Stimulated activated CD8-positive, alpha-beta memory T cell treated with anti-CD3 and anti-CD28 coated beads, Interleukin-12 subunit alpha, Interleukin-12 subunit beta, amount 100 ng/mL, for 4 hours (primary cell): ENCODE measurements around the gene PLSCR1.
A peak's percentile ranks its signal among the peaks of the same experiment; 100 is the strongest.

Source experiments
- DNase-seq: peaks from one replicate; pipeline ENCODE4 v3.0.0-alpha.2; 2020; ENCODE audit warnings: low read depth

The PLSCR1 gene

GRCh38 chr3:146544002-146544928 is at the start of gene PLSCR1:
Gene PLSCR1 (minus strand): TSS chr3:146544607. CDS start chr3:146536552, 8,055 bp downstream.
- peak; percentile 60 for DNase-seq

GRCh38 chr3:146593776-146594175 is 49.4 kb upstream of the PLSCR1 start:
- DNase-seq: no peak

DNA sequence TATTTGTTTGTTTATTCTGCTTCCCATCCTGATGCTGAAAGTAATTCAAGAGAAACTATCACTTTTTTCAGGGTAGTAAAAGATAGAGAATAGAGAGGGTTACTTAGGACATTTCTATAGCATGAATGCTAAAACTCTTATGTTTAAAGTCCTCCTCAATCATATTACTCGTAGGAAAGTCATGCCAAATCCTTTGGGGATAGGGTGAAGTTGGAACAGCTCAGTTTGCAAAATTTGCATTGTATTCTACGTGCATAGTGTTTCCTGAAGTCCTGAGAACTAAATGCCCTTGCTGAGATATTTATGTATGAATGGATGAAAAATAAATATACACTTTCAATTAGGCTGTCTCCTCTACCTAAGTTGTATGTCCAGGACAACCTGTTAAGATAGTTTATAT is 46.1 kb upstream of the PLSCR1 start:
- no peak for DNase-seq

DNA sequence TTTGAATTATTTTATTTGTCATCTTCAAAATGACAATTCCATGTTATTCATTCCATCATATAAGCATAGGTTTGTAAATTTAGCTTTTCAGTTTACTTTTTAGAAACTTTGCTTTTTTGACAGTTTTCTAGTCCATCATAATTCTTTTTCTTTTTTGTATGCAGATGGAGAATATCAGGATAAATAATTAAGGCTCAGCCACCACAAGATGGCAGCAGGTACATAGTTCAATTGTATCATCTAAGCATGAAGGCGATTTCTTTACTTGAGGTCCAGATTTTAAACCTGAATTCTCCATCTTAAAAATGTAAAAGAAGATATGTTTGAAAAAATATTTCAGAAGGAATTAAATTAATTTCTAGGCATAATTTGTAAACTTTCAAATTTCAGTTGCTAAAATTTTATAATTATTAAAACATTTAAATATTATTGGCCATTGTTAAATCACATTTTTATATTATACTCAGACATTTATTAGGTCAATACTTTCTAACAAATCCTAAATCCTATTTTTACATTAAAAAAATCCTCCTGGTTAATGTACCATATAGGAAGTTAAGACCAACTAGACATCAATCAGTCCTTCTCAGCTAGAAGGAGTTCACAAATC is 45.6 kb upstream of the PLSCR1 start:
- DNase-seq: no peak

- DNase-seq: no peak
Measured at GRCh38 chr3:146585156-146585555, 40.7 kb upstream of the PLSCR1 start.

GRCh38 chr3:146581951-146582467 is 37.6 kb upstream of the PLSCR1 start:
- DNase-seq: no peak

DNA sequence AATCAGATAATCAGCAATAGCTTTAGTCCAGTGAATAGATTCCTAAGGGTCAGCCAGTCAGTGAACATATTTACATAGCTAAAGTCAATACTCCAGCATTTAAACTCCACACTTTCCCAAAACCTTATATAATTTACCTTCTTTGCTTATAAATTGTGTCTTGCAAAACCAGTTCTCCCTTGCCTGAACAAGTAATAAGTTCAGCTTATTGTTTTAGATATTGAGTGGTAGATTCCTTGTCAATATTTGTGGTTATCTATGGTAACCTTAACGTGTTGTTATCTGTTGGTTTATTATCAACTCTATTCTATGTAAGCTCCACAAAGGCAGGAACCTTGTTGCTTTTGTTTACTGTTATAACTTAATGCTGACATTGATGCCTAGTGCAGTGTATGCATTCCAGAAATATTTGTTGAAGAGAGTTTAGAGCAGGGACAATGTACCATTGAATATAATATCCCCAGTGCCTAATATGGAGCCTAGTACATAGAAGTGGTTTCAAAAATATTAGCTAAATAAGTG is 36.7 kb upstream of the PLSCR1 start:
- no peak for DNase-seq

DNA sequence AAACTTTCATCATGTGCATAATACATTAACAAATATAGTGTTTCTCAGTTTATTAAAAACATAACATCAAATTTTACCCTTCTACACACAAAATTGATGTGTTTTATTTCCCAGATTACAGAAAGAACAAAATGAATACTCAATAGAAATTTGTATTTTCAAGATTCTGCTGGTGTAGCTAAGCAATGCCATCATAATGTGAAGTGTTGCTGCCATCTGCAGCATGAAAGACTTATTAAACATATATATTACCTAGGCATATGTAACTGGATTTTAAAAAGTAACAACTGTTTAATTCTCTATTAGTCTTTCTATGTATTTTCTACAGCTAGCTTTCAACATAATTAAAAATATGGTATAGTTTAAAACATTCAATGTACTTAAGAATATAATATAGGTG is 33.3 kb upstream of the PLSCR1 start:
- DNase-seq: no peak

DNA sequence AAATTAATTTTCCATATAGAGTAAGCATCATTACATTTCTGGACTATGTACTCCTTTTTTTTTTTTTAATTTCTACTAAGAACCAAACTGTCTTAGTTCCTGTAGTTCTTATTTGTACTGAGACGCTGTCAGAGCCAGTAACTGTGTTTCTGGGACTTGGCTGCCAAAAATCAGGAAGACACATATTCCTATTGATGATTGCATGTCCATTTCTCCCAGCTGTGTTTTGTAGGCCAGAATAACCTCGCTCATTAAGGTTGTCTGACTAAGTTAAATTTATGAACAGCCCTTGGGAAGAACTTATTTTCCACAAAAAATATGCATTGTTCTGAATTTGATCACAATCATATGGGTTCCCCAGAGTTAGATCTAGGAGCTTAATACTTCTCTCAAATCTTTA is 31.2 kb upstream of the PLSCR1 start:
- no peak for DNase-seq

GRCh38 chr3:146574173-146574572 is 29.8 kb upstream of the PLSCR1 start:
- no peak for DNase-seq

DNA sequence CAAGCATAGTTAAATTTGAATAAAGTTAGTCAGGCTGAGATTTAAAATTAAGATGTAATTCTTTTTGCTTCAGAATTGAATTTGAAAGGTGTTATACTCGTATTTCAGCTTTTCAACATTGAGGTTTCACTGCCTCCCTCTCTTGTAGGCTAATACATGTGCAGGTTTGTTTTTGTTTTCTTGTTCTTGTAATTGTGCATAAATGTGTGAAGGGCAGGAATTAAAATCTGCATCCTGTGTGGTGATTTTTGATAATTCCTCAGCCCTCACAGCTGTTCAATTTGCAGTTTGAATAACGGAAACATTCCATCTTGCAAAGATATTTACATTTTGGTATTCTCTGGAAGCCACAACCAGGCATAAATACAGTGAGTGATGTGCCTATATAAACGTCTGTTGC is 24.9 kb upstream of the PLSCR1 start:
- no peak for DNase-seq

- DNase-seq: no peak
Measured at GRCh38 chr3:146566138-146566537, 21.7 kb upstream of the PLSCR1 start.

- no peak for DNase-seq
Measured at GRCh38 chr3:146561879-146562278, 17.5 kb upstream of the PLSCR1 start.

DNA sequence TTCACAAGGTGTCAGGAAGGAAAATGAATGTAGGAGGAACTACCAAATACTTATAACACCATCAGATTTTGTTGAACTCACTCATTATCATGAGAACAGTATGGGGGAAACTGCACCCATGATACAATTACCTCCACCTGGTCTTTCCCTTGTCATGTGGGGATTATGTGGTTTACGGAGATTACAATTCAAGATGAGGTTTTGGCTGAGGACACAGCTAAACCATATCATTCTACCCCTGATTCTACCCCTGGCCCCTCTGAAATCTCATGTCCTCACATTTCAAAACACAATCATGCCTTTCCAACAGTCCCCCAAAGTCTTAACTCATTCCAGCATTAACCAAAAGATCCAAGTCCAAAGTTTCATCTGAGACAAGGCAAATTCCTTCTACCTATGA is 17.1 kb upstream of the PLSCR1 start:
- DNase-seq: no peak

- no peak for DNase-seq
Measured at GRCh38 chr3:146560678-146561077, 16.3 kb upstream of the PLSCR1 start.

GRCh38 chr3:146559388-146559787 is 15.0 kb upstream of the PLSCR1 start:
- DNase-seq: no peak

DNA sequence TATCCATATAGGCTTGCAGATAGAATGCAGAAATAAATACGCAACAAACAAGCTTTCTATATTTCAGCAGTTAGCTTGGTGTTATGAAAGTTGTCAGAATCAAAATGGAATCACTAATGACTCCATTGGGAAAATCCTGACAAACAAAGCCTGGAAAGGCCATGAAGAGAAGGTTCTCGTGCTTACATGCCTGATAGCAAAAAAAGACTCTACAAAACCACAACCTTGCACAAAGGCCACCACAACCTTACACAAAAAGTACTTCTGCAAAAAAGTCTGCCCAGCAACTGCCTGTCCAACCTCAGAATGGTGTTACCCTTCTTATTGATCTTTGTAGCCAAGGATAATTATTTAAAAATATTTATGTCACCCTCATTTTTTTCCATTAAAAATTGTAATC is 14.4 kb upstream of the PLSCR1 start:
- DNase-seq: no peak

DNA sequence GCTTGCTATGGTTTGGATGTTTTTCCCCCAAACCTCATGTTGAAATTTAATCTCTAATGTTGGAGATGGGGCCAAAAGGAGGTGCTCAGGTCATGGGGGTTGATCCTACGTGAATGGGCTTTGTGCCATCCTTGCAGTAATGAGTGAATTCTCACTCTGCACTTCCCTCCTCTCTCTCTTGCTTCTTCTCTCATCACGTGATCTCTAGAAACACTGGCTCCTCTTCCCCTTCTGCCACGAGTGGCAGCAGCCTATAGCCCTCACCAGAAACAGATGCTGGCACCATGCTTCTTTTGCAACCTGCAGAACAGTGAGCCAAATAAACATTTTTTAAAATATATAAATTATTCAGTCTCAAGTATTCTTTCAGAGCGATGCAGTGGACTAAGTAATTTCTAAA is 13.3 kb upstream of the PLSCR1 start:
- DNase-seq: no peak

- DNase-seq: no peak
Measured at GRCh38 chr3:146555311-146555710, 10.9 kb upstream of the PLSCR1 start.

- DNase-seq: no peak
Measured at GRCh38 chr3:146554151-146554760, 9.8 kb upstream of the PLSCR1 start.

DNA sequence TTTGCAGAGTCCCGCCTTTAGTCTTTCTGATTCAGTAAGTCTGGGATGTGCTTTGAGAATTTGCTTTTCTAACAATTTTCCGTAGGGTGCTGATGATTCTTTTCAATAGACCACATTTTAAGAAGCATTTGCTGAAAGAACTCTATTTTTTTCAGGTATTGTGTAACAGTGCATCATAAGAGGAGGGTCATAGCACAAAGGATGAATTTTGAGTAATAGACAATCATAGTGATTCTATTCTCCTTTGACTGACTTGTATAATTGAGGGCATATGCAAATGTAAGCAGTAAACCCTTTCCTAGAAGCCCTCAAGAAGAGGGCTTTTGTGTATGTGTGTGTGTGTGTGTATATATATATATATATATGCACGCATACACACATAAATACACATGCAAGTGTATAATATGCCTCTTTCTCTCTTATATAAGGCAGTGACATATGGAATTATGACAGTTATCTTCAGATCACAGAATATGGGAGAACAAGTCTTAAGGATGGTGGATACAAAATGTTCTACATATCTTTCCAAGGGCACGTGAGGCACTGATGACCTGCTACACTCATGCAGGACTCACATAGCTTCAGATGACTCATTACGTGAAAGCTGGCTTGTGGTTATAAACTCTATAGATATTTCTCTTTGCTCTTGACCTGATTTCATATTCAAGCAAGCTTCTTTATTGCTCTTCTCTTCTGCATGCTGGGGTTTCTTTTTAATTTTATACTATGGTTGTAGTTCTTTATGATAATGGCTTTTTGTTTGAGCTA is 6.5 kb upstream of the PLSCR1 start:
- DNase-seq: no peak

GRCh38 chr3:146550070-146550615 is 5.7 kb upstream of the PLSCR1 start:
- no peak for DNase-seq
